Nephron progenitor cell (in vitro differentiated cells): ENCODE data around the gene NUDT7.

Experiments
- DNase-seq: peaks from one replicate; pipeline ENCODE4 v3.0.0; 2021
- H3K27ac Mint-ChIP-seq: 2 replicates; pipeline ENCODE4 v1.8.0; 2021; ENCODE audit warnings: mild to moderate bottlenecking, moderate library complexity, mixed read lengths
- H3K27me3 Mint-ChIP-seq: 2 replicates; pipeline ENCODE4 v1.8.0; 2021; ENCODE audit warnings: mild to moderate bottlenecking, low read depth, mixed read lengths; ENCODE audit not compliant: poor library complexity
- H3K36me3 Mint-ChIP-seq: 2 replicates; pipeline ENCODE4 v1.8.0; 2021; ENCODE audit warnings: low read depth, mixed read lengths
- H3K4me1 Mint-ChIP-seq: 2 replicates; pipeline ENCODE4 v1.8.0; 2021; ENCODE audit warnings: mixed read lengths
- H3K4me3 Mint-ChIP-seq: 2 replicates; pipeline ENCODE4 v1.8.0; 2021; ENCODE audit warnings: mild to moderate bottlenecking, moderate library complexity, mixed read lengths
- H3K9me3 Mint-ChIP-seq: 2 replicates; pipeline ENCODE4 v1.8.0; 2021; ENCODE audit warnings: mild to moderate bottlenecking, moderate library complexity, mixed read lengths
- TF ChIP-seq, protein P1 (sequence below): fragments of 200-600 bp; sonication (generic); IDR thresholded peaks from 2 replicates; pipeline ENCODE4 v1.5.0; 2021; ENCODE audit warnings: antibody characterized with exemption

NUDT7 gene

DNA sequence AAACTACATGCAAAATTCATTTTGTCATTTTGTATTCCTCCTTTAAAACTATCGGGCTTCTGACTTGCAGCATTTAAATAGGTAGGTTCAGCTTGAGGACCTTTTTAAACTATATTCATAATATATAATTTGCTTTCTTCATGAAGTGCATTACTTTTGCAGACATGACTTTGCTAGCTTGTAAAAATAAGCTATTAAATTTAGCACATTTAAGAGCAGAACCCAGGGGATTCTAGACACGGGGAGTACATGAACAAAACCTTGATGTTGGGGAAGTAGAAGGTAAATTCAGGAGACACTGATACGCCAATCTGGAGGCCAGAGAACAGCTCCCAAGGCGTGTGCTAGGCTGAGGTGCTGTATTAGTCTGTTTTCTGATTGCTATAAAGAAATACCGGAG, 32.3 kb upstream of the NUDT7 start:
- Mint-ChIP-seq H3K9me3 (no peaks in the 10 kb centered on the region), H3K27ac (no peak overlapping the region), H3K4me3 (no peak overlapping the region), H3K4me1 (no peaks in the 10 kb centered on the region), H3K27me3 (peaks cover 15% of the 10 kb centered on the region), H3K36me3 (no peaks in the 10 kb centered on the region)
- TF ChIP-seq, protein P1, sequence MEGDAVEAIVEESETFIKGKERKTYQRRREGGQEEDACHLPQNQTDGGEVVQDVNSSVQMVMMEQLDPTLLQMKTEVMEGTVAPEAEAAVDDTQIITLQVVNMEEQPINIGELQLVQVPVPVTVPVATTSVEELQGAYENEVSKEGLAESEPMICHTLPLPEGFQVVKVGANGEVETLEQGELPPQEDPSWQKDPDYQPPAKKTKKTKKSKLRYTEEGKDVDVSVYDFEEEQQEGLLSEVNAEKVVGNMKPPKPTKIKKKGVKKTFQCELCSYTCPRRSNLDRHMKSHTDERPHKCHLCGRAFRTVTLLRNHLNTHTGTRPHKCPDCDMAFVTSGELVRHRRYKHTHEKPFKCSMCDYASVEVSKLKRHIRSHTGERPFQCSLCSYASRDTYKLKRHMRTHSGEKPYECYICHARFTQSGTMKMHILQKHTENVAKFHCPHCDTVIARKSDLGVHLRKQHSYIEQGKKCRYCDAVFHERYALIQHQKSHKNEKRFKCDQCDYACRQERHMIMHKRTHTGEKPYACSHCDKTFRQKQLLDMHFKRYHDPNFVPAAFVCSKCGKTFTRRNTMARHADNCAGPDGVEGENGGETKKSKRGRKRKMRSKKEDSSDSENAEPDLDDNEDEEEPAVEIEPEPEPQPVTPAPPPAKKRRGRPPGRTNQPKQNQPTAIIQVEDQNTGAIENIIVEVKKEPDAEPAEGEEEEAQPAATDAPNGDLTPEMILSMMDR: no peak
- DNase-seq: no peak

DNA sequence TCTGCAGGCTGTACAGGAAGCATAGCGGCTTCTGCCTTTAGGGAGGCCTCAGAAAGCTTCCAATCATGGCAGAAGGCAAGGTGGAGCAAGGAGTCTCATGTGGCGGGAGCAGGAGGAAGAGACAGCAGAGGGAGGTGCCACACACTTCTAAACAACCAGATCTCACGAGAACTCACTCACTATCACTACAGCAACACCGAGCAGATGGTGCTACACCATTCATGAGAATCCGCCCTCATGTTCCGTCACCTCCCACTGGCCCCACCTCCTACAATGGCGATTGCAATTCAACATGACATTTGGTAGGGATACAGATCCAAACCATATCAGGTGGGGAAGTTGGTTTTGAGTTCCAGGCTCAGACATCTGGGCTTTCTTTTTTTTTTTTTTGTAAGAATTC, 31.9 kb upstream of the NUDT7 start:
- H3K4me1 Mint-ChIP-seq: no peaks in the 10 kb centered on the region

DNA sequence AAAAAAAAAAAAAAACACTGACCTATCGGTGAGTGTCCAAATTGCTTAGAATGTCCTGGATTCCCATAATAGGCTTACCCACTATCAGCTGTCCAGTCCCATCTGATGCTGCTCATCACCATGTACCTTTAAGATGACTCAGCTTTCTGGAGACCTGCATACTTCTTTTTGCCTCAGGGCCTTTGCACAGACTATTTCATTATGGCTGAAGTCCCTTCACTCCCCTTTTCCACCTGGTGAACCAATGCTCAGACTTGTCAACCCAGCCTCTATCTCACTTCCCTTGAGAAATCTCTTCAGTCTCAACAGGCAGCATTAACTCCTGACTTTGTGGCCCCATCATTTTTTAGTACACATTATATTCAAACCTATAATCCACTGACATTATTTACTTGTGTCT, 29.7 kb upstream of the NUDT7 start:
- TF ChIP-seq, protein P1: no peak
- Mint-ChIP-seq H3K27me3 (peaks cover 9% of the 10 kb centered on the region), H3K4me1 (no peaks in the 10 kb centered on the region), H3K36me3 (no peaks in the 10 kb centered on the region), H3K9me3 (no peaks in the 10 kb centered on the region), H3K4me3 (no peak overlapping the region), H3K27ac (no peak overlapping the region)
- no peak for DNase-seq

More for the DNA sequence above, 31.9 kb upstream of the NUDT7 start:
- H3K36me3 Mint-ChIP-seq: no peaks in the 10 kb centered on the region
- no peak for DNase-seq
- H3K9me3 Mint-ChIP-seq: no peaks in the 10 kb centered on the region
- H3K4me3 Mint-ChIP-seq: no peak overlapping the region
- peaks cover 15% of the 10 kb centered on the region for H3K27me3 Mint-ChIP-seq
- H3K27ac Mint-ChIP-seq: no peak overlapping the region
- TF ChIP-seq, protein P1: no peak

DNA sequence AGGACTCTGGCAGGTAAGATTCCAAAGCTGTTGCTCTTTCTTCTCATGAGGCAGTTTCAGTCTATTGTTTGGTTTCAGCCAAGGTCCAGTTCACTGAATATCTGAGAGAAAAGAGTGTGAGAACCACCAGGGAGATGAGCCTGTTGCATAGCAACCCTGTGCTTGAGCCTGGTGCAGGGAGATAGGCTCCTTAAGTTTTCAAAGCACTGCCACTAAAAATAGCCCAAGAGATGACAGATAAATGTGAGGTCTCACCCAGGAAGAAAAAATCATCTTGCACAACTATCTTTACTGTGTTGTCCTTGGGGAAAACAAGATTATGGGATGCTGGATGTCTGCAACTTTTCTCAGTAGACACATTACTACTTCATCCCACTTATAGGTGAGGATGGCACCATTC, 26.2 kb upstream of the NUDT7 start:
- Mint-ChIP-seq H3K9me3 (no peaks in the 10 kb centered on the region), H3K4me3 (no peak overlapping the region), H3K36me3 (no peaks in the 10 kb centered on the region), H3K27ac (no peak overlapping the region), H3K27me3 (peaks cover 12% of the 10 kb centered on the region), H3K4me1 (no peaks in the 10 kb centered on the region)
- DNase-seq: no peak
- TF ChIP-seq, protein P1: no peak

DNA sequence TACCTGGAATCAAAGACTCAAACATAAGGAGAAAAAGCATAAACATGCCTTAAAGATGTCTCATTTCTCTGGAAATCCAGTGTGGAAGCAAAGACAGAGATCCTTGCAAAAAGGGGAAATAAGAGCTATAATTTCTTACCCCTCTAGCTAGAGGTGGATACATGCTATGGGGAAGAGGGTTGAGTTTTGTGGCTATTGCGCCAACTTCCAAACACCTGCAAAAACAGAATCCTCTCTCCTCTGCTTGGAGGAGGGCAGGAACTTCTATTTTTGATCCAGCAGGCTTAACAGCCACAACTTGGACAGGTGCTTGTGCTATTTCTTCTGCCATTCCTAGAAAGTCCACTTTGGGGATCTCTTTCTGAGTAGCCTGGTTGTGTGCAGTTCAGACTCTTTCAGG, 21.5 kb upstream of the NUDT7 start:
- Mint-ChIP-seq H3K4me1 (no peaks in the 10 kb centered on the region), H3K36me3 (no peaks in the 10 kb centered on the region), H3K27ac (no peak overlapping the region), H3K9me3 (peaks cover 8% of the 10 kb centered on the region), H3K4me3 (no peak overlapping the region), H3K27me3 (peaks cover 7% of the 10 kb centered on the region)
- TF ChIP-seq, protein P1: no peak
- DNase-seq: no peak

DNA sequence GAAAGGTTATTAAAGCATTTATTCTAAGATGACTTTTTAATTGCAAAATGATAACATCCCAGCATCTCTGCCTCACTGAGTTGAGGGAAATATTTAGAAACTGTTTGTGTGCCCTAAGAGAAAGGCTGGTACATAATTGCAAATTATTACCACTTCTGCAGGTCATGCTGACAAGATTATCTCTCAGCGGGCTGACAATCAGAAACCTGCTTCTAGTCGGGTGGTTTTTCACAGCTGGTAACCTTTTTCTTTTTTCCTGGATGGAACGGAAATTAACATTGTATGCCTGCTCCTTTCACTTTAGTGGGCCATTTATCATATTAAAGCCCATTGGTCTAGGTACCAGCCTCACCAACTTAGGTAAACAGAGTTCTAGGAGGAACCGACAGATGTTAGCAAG, 17.0 kb upstream of the NUDT7 start:
- Mint-ChIP-seq H3K27me3 (peaks cover 23% of the 10 kb centered on the region), H3K36me3 (no peaks in the 10 kb centered on the region), H3K27ac (no peak overlapping the region), H3K4me1 (no peaks in the 10 kb centered on the region), H3K4me3 (no peak overlapping the region), H3K9me3 (peaks cover 8% of the 10 kb centered on the region)
- DNase-seq: no peak
- TF ChIP-seq, protein P1: no peak
